Fibroblast of lung (primary cell): ENCODE measurements around the gene DIRAS2. TPM values are rescaled to one million over a fixed set of nuclear protein-coding genes. Genes with fewer than 3 reads are reported as not detected.

ENCODE experiments used
- DNase-seq, 2 donors: peaks; one replicate each; pipeline versions ENCODE4 v3.0.0 to v3.0.0-alpha.2; 2010; ENCODE audit warnings: low read depth in 2 of 2
- H2AFZ ChIP-seq: 2 replicates; pipeline ENCODE4 v1.5.1; 2012; ENCODE audit warnings: low read length, control low read depth, inconsistent platforms
- H3K27ac ChIP-seq: 2 replicates; pipeline ENCODE4 v1.5.1; 2011; ENCODE audit warnings: low read length, control low read depth; ENCODE audit not compliant: insufficient read depth
- H3K27me3 ChIP-seq: 2 replicates; pipeline ENCODE4 v1.5.1; 2011; ENCODE audit warnings: mild to moderate bottlenecking, low read length; ENCODE audit not compliant: control insufficient read depth, insufficient read depth
- H3K36me3 ChIP-seq: 2 replicates; pipeline ENCODE4 v1.5.1; 2011; ENCODE audit warnings: low read length; ENCODE audit not compliant: control insufficient read depth, insufficient read depth
- H3K4me1 ChIP-seq: 2 replicates; pipeline ENCODE4 v1.5.1; 2011; ENCODE audit warnings: low read length; ENCODE audit not compliant: control insufficient read depth, insufficient read depth; ENCODE audit errors: extremely low read depth
- H3K4me2 ChIP-seq: 2 replicates; pipeline ENCODE4 v1.5.1; 2011; ENCODE audit warnings: low read length, control low read depth; ENCODE audit not compliant: insufficient read depth; ENCODE audit errors: extremely low read depth
- H3K4me3 ChIP-seq, 4 experiments: fragments of 200-600 bp in 1 of 4; sonication (generic) in 1 of 4; replicated peaks in 1 of 4; 2 replicates each; pipeline ENCODE4 v1.5.1; 2011 to 2016; ENCODE audit warnings: low read length in 4 of 4, low read depth in 3 of 4, mild to moderate bottlenecking in 3 of 4, control low read depth in 2 of 4, inconsistent platforms in 1 of 4, mixed read lengths in 1 of 4; ENCODE audit not compliant: insufficient read depth in 1 of 4; ENCODE audit errors: control extremely low read depth in 1 of 4
- H3K79me2 ChIP-seq: 2 replicates; pipeline ENCODE4 v1.5.1; 2012; ENCODE audit warnings: mild to moderate bottlenecking, low read length, inconsistent platforms; ENCODE audit not compliant: control insufficient read depth, insufficient read depth
- H3K9ac ChIP-seq: 2 replicates; pipeline ENCODE4 v1.5.1; 2011; ENCODE audit warnings: mild to moderate bottlenecking, low read length, control low read depth; ENCODE audit not compliant: insufficient read depth
- H3K9me3 ChIP-seq: 2 replicates; pipeline ENCODE4 v1.5.1; 2012; ENCODE audit warnings: low read depth, low read length; ENCODE audit not compliant: control insufficient read depth, insufficient read depth
- H4K20me1 ChIP-seq: 2 replicates; pipeline ENCODE4 v1.5.1; 2011; ENCODE audit warnings: low read length; ENCODE audit not compliant: control insufficient read depth, insufficient read depth; ENCODE audit errors: extremely low read depth
- CTCF ChIP-seq, 2 donors: IDR thresholded peaks in 1 of 2; conservative IDR thresholded peaks in 1 of 2; 1 replicate in 1 of 2; 2 replicates in 1 of 2; pipeline ENCODE4 v1.5.1; 2011 to 2012; ENCODE audit warnings: low read length in 2 of 2, control low read depth in 1 of 2, inconsistent platforms in 1 of 2, low read depth in 1 of 2, mild to moderate bottlenecking in 1 of 2
- EZH2 ChIP-seq: IDR thresholded peaks from 2 replicates; pipeline ENCODE4 v1.5.1; 2012; ENCODE audit warnings: low read length, control low read depth, mild to moderate bottlenecking; ENCODE audit errors: missing control alignments
- polyA plus RNA-seq, 2 donors: library from polyadenylated mRNA; depleted of rRNA in 1 of 2; stranded (reverse) in 1 of 2; unstranded in 1 of 2; fragments of >200 nt; gene quantifications; 2 replicates each; pipeline ENCODE4 v1.2.1, GENCODE V29; 2011 to 2012; ENCODE audit warnings: missing spikeins in 1 of 2
- total RNA-seq: library from RNA; depleted of rRNA; stranded (reverse); fragments of >200 nt; gene quantifications from 2 replicates; pipeline ENCODE4 v1.2.1, GENCODE V29; 2014

The DIRAS2 gene
- total and polyA plus RNA-seq, 2 donors (not counting 1 experiment from before 2014, with no cell fraction given) = 0.01 to 0.66 TPM

- H3K4me1 ChIP-seq = no peaks in the 10 kb centered on the region
- no peak overlapping the region for H3K4me3 ChIP-seq
- H3K79me2 ChIP-seq = no peaks in the 10 kb centered on the region
- no peaks in the 10 kb centered on the region for H3K27me3 ChIP-seq
- no peak overlapping the region for H3K4me2 ChIP-seq
- TF ChIP-seq CTCF (conservative IDR thresholded peaks at IDR 0.05 in 1 of 2, IDR thresholded peaks at IDR 0.05 in 1 of 2; ENCODE audit: low read depth in 1 of 2, low read length in 2 of 2) (no peak), EZH2 (no peak)
- no peak overlapping the region for H2AFZ ChIP-seq
- H3K9ac ChIP-seq = no peak overlapping the region
- H3K36me3 ChIP-seq = no peaks in the 10 kb centered on the region
- H3K9me3 ChIP-seq = no peaks in the 10 kb centered on the region
- H4K20me1 ChIP-seq = no peaks in the 10 kb centered on the region
- H3K27ac ChIP-seq = no peak overlapping the region
- DNase-seq = no peak
Measured at GRCh38 chr9:90611121-90611520, 31.5 kb downstream of the DIRAS2 start.

- no peaks in the 10 kb centered on the region for H3K36me3 ChIP-seq
- no peak for DNase-seq
- H3K9ac ChIP-seq = no peak overlapping the region
- no peak overlapping the region for H2AFZ ChIP-seq
- H3K4me2 ChIP-seq = no peak overlapping the region
- H4K20me1 ChIP-seq = no peaks in the 10 kb centered on the region
- no peak overlapping the region for H3K4me3 ChIP-seq
- H3K27ac ChIP-seq = no peak overlapping the region
- no peaks in the 10 kb centered on the region for H3K9me3 ChIP-seq
- TF ChIP-seq CTCF (conservative IDR thresholded peaks at IDR 0.05 in 1 of 2, IDR thresholded peaks at IDR 0.05 in 1 of 2; ENCODE audit: low read depth in 1 of 2, low read length in 2 of 2) (no peak), EZH2 (no peak)
- no peaks in the 10 kb centered on the region for H3K79me2 ChIP-seq
- H3K27me3 ChIP-seq = no peaks in the 10 kb centered on the region
- no peaks in the 10 kb centered on the region for H3K4me1 ChIP-seq
Measured at GRCh38 chr9:90607701-90608516, 34.7 kb downstream of the DIRAS2 start.

- no peak for DNase-seq
- Histone ChIP-seq H3K4me1 (no peaks in the 10 kb centered on the region), H3K36me3 (no peaks in the 10 kb centered on the region), H3K27me3 (no peaks in the 10 kb centered on the region), H3K27ac (no peak overlapping the region), H3K4me3 (no peak overlapping the region), H3K4me2 (no peak overlapping the region), H3K9ac (no peak overlapping the region), H2AFZ (no peak overlapping the region), H3K9me3 (no peaks in the 10 kb centered on the region), H4K20me1 (no peaks in the 10 kb centered on the region), H3K79me2 (no peaks in the 10 kb centered on the region)
- TF ChIP-seq EZH2 (no peak), CTCF (conservative IDR thresholded peaks at IDR 0.05 in 1 of 2, IDR thresholded peaks at IDR 0.05 in 1 of 2; ENCODE audit: low read depth in 1 of 2, low read length in 2 of 2) (no peak)
Measured at GRCh38 chr9:90600029-90600428, 42.6 kb downstream of the DIRAS2 start.
